EH (cell line): ENCODE results near the gene DNAAF5.

Experiments used
- DNase-seq: peaks from one replicate; pipeline ENCODE4 v3.0.0-alpha.2; 2015; ENCODE audit warnings: low read depth

The DNAAF5 gene

DNA sequence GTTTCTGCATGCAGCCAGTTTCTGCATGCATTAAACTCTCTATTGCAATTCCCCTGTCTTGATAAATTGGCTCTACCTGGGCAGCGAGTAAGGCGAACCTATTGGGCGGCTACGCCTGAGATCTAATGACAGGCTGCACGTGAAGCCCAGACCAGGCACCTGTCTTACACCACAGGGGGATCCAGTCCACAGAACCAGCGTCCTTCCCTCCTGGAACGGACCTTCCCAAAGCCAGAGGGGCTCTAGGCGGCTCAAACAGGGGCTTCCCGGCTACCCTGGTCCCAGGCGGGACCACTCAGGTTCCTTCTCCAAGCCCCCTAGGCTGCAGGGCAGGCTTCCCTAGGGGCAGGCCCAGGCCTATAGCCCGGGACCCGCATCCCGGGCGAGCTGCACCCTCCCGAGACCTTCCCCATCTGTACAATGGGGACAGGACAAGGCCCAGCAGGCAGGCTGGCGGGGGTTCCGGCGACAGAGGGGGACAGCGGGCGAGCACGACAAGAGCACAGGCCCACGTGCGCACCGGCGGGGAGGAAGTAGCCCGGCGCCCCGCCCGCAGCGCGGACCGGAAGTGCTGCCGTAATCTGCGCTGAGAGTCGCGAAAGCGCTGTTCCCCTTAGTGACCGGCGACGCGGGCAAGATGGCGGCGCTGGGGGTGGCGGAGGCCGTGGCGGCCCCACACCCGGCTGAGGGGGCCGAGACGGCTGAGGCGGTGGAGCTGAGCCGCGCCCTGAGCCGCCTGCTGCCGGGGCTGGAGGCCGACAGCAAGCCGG lies at the start of gene DNAAF5:
Gene DNAAF5, plus strand, starts transcription at position 616 of the 770 bp plus-strand sequence. Its CDS starts 22 bp downstream, at position 638.
- DNase-seq: peak; percentile 82

DNA sequence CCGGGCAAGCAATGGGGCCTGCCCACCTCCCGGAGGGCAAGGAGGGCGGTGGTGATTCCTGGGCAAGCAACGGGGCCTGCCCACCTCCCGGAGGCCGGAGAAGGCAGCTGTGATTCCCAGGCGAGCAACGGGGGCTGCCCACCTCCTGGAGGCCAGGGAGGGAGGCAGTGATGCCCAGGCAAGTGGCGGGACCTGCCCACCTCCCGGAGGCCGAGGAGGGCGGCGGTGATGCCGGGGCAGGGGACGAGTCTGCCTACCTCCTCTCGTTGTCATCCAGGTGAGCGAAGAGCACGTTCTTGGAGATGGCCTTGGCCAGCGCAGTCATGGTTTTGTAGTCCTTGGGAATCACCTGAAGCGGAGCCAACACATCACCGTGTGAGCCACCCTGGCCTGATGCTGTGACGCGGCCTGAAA lies 49.5 kb upstream of the DNAAF5 start:
- DNase-seq: no peak

GRCh38 chr7:680411-681127 lies 45.9 kb upstream of the DNAAF5 start:
- DNase-seq: no peak

DNA sequence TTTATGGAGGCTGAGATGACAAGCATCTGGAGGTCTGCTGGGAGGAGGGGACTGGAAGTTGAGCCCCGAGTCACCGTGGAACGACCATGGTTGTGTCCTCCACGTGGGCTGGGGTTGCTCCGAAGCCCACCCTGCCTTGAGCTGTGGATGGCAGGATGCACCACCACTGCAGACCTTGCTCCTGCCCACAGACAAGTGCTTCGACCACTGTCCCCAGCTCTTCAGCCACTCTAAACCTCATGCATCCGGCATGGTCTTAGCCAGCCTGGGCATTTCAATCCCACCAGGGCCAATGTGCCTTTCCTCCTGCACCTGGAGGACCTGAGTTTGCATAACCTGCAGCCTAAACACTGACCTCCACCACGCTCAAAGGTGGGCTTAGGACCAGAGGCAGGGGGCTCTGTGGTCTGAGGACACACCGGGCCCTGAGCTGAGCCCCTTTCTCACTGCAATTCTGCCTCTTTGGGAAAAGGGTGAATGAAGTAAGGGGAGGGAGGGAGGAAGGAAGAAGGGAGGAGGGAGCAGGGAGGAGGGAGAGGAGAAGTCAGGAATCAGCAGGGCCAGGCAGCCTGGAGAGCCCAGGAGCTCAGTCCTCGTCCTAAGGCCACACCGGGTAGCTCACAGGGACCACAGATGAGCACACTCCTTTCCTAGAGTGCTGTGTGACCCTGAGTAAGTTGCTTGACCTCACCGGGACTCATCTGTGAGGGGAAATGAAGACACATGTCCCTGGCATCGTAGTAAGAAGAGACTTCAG lies 44.8 kb upstream of the DNAAF5 start:
- DNase-seq: no peak

DNA sequence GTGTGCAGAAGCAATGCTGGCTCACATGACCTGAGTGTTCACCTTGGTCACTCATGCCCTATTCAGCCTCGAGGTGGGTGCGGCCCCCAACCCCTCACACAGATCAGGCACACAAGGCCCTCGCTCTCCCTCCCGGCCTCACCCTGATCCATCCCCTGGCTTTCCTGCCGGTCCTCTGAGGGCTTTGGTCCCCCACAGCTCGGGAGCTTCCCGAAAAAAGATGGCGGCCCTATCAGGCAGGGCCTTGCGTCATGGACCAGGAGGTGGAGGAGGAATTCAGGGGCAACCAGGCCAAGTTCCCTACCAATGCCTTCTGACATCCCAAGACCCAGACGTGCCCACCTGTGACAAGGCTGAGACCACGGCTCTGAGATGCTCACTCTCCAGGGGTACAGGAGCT lies 43.7 kb upstream of the DNAAF5 start:
- DNase-seq: no peak

DNA sequence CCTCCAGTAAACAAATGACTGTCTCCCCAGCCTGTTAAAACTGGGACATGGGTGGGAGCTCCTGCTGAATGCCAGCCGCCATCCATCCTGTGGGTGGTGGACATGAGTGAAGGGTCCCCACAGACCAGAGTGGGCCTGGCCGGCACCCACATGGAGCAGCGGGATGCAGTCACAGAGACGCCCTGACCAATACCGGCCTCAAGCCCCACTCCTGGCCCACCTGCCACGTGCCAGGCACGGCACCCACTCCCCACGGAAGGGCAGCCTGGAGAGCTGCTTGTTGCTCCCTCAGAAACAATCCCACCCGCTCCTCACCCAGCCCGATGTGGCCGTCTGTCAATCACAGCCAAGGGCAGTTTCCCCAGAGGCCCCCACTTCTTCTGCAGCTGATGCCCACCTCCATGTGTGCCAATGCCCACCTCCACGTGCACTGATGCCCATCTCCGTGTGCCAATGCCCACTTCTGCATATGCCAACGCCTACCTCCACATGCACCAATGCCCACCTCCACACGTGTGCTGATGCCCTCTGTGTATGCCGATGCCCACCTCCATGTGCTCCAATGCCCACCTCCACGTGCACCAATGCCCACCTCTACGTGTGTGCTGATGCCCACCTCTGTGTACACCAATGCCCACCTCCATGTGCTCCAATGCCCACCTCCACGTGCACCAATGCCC lies 42.8 kb upstream of the DNAAF5 start:
- no peak for DNase-seq

DNA sequence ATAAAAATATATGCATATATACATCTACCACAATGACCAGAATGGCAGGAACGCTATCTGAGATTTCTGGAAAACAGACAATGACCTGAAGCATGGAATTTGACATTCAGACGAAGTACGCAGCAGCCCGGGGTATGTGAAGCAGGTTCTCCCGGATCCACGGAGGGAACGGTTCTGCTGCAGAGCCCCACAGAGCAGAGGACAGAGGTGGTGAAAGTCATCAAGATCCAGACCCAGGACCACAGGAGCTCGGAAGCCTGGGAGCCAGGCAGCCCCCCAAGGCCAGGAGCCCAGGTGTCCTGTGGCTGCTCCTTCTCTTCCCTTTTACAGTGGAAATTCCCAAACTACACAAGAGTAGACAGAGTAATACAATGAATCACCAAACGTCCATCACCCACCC lies 42.1 kb upstream of the DNAAF5 start:
- no peak for DNase-seq

GRCh38 chr7:685540-685939 lies 41.0 kb upstream of the DNAAF5 start:
- no peak for DNase-seq

GRCh38 chr7:690478-691360 lies 35.8 kb upstream of the DNAAF5 start:
- DNase-seq: no peak

GRCh38 chr7:691361-692045 lies 35.0 kb upstream of the DNAAF5 start:
- DNase-seq: no peak

DNA sequence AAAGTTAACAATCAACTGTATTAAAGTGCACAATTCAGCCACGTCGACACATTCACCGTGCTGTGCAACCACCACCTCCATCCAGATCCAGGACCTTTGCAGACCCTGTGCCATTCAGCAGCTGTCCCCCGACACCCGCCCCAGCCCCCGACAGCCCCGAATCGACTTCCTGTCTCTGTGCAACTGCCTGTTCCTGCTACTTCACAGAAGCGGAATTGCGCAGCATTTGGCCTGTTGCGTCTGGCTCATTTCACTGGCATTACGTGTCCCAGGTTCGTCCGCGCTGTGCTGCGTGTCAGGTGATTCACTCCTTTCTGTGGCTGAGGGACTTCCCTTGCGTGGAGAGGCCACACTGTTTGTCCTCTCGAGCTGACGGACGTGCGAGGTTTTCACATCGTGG lies 33.2 kb upstream of the DNAAF5 start:
- DNase-seq: no peak

DNA sequence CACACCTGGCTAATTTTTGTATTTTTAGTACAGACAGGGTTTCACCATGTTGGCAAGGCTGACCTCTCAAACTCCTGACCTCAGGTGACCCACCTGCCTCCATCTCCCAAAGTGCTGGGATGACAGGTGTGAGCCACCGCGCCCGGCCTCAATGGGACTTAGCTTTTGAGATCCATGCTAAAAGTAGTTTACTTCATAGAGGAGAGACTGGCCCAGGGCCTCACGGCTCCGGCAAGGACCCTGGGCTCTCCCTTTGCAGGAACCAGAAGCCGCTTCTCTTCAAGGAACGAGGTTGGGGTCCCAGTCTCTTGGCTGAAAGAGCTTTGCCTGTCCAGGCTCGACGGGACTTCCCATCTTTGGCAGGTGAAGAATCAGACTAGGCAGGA lies 30.1 kb upstream of the DNAAF5 start:
- DNase-seq: no peak

DNA sequence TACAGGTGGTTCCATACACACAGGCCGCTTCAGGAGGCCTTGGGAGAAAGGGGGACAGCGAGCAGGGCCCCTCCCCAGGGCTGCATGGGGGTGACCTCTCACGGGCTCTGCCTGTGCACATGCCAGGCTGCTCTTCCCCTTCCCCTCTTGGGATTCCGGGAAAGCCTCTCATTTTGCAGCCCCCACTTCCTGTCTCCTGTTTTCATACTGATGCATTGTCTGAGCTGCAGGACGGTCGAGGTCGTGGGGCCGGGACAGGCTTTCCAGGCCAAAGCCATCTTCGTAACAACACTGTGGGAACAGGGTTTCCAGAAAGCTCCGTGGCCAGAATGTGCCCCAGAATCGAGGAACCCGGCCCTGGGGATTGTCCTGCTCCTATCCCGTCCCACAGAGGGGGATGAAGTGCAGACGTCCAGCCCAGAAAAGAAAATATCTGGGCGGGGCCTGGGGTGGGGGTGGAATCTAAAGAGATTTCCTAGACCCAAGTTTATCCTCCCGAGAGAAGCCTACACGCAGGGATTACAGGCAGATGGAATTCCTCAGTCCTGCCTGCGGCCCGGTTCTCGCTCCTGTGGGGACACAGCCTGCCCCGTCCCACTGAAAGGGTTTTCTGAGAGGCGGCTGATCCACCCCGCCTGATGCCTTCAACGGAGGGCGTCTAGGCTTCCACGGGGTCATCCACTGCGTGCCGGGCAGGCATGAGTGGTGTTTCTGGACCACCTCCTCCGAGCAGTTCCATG lies 29.5 kb upstream of the DNAAF5 start:
- no peak for DNase-seq

GRCh38 chr7:698515-699475 lies 27.7 kb upstream of the DNAAF5 start:
- no peak for DNase-seq

DNA sequence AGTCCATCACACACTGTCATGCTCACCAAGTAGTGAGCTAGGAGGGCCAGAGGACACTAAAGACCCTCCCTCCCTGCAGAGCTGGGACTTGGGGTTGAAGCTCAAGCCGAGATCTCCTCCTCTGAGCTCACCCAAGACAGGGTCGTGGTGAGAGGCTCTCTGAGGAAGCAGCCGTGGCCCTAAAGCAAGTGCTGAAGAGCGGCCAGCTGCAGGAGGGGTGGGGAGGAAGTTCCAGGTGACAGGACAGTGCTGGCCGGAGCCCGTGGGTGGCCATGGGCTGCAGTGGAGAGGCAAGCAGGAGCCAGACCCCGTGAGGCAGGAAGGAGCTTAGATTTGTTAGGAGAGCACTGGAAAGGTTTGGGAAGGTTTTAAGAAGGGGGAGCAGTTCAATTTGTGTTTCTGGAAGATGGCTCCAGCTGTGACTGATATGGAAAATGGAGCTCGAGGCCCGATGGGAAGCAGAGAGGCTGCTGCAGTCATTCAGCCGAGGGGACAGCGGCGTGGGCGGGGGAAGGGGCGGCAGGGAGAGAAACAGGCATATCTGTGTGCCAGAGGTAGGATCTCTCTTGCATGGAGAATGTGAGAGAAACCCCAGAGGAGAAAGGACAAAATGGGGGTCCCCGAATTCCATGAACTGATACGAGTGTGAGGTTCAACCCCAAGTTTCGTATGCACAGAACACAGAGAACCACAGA lies 26.9 kb upstream of the DNAAF5 start:
- DNase-seq: no peak

DNA sequence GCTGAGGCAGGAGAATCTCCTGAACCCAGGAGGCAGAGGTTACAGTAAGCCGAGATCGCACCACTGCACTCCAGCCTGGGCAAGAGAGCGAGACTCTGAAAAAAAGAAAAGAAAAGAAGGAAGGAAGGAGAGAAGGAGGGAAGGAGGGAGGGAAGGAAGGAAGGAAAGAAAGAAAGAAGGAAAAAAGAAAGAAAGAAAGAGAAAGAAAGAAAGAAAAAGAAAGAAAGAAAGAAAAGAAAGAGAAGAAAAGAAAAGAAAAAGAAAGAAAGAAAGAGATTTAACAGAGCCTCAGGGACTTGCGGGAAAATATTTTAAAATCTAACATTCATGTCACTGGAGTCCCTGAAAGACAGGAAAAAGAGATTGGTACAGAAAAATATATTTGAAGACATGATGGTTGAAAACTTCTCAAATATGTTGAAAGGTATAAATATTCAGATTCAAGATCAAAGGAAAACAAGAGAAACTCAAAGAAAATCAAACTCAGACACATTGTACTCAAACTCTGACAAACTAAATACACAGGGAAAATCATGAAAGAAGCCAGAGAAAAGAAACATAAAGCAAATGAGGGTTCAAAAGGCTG lies 25.3 kb upstream of the DNAAF5 start:
- no peak for DNase-seq

- no peak for DNase-seq
Observed at GRCh38 chr7:703049-703448, 23.4 kb upstream of the DNAAF5 start.

DNA sequence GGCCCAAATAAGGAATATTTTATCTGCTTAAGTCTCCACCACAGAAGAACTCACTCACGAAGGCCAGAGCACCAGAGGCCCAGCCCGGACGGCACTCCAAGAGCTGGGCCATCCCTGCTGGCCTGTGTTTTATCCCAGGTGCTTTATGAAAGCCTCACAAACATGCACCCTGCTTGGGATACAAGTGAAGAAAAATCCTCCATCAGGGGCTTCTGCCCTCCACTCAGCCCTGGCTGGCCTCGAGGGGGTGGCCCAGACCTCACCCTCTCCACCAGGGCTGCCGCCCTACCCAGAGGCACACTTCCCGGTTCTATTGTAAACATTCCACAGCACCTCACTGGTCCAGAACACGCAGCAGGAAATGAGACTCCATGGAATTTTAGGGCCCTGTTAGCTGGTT lies 19.8 kb upstream of the DNAAF5 start:
- DNase-seq: no peak
